ENCODE results near the gene SLC28A1.

Gene SLC28A1

DNA sequence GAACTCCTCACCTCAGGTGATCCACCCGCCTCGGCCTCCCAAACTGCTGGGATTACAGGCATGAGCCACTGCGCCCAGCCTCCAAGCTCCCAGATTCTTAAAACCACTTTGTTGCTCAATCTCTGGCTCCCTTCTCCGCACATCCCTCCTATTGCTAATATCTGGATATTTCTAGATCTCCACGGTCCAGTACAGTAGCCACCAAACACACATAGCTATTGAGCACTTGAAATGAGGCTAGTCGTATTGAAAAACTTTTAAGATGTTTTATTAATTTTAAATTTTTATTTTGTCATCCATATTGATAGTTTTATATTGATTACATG is 44.3 kb downstream of the SLC28A1 start:
- H3K4me3 ChIP-seq (ENCODE audit: low read depth, low read length): no peak overlapping the region
- no peak for TF ChIP-seq CTCF (IDR thresholded peaks at IDR 0.05; ENCODE audit: low read depth, low read length)

- H3K4me3 ChIP-seq (ENCODE audit: low read depth, low read length): no peak overlapping the region
- no peak for TF ChIP-seq CTCF (IDR thresholded peaks at IDR 0.05; ENCODE audit: low read depth, low read length)
Observed at GRCh38 chr15:84929795-84930603, 45.5 kb downstream of the SLC28A1 start.

DNA sequence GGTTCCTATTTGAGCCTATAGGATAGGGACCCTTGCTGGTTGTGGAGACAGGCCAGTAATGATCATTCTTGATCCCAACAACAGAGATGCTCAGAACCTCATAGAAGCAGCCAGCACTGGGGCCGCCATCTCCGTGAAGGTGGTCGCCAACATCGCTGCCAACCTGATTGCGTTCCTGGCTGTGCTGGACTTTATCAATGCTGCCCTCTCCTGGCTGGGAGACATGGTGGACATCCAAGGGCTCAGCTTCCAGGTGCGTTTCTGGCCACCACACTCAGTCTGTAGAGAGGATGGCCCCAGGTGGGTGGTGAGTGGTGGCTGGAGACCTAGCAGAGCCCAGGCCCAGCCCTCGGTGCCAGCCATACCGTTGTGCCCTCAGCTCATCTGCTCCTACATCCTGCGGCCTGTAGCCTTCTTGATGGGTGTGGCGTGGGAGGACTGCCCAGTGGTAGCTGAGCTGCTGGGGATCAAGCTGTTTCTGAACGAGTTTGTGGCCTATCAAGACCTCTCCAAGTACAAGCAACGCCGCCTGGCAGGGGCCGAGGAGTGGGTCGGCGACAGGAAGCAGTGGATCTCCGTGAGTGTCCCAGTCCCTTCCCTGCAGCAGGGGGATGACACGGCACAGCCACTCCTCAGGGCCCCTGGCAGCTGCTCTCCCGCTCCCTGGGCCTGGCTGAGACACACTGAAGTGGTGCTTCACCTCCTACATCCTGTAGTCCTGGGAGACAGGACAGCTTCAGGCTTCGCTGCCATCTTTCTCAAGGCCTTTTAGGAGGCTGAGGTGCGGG is 50.7 kb downstream of the SLC28A1 start:
- TF ChIP-seq CTCF (IDR thresholded peaks at IDR 0.05; ENCODE audit: low read depth, low read length): no peak
- no peak overlapping the region for H3K4me3 ChIP-seq (ENCODE audit: low read depth, low read length)

DNA sequence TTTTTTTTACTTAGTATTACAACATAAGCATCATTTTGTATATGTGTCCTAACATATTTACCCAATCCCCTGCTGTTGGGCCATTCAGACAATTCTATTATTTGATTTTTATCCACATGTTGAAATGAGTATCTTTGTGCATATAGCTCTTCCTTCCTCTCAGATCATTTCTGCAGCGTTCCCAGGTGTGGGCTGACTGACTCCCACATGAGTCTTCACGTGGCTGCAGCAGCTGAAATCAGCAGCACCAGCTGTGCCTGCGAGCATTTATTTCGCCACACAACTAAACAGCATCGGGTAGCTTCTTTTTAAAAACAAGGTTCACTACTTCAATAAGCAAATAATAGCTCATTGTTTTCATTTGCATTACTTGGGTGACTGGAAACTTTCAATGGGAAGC is 52.7 kb downstream of the SLC28A1 start:
- no peak overlapping the region for H3K4me3 ChIP-seq (ENCODE audit: low read depth, low read length)
- no peak for TF ChIP-seq CTCF (IDR thresholded peaks at IDR 0.05; ENCODE audit: low read depth, low read length)

DNA sequence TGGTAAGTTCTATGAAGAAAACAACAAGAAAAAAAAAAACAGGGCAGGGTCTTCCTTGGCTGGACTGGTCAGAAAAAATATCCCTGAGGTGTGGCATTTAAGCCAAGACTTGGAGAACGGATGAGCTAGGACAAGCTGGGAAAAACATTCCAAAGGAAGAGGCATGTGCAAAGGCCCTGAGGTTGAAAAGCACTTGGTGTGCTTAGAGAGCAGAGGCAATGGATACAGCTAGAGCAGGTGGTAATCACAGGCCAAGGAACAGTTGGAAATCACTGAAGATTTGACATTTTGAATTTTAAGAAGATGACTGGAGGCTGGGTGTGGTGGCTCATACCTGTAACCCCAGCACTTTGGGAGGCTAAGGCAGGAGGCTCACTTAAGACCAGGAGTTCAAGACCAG is 54.3 kb downstream of the SLC28A1 start:
- no peak for TF ChIP-seq CTCF (IDR thresholded peaks at IDR 0.05; ENCODE audit: low read depth, low read length)
- H3K4me3 ChIP-seq (ENCODE audit: low read depth, low read length): no peak overlapping the region

- TF ChIP-seq CTCF (IDR thresholded peaks at IDR 0.05; ENCODE audit: low read depth, low read length): no peak
- no peak overlapping the region for H3K4me3 ChIP-seq (ENCODE audit: low read depth, low read length)
Observed at GRCh38 chr15:84940399-84940798, 55.9 kb downstream of the SLC28A1 start.

GRCh38 chr15:84942456-84942855 is 58.0 kb downstream of the SLC28A1 start:
- TF ChIP-seq CTCF (IDR thresholded peaks at IDR 0.05; ENCODE audit: low read depth, low read length): no peak
- H3K4me3 ChIP-seq (ENCODE audit: low read depth, low read length): no peak overlapping the region
